K562 (cell line): Measurements from ENCODE around the gene ATXN7. TPM values are rescaled to one million over a fixed set of nuclear protein-coding genes. Genes with fewer than 3 reads are reported as not detected.
A peak's percentile ranks its signal among the peaks of the same experiment; 100 is the strongest.

Source experiments
- ATAC-seq: fragments of 200-7000 bp; cut with Tn5 transposase; 3 replicates; pipeline ENCODE4 v1.9.1; 2020; ENCODE audit warnings: moderate library complexity
- BruUV-seq: library from RNA; stranded (reverse); fragments of 400-500 nt; replicated peaks from 2 replicates; lab custom pipeline; 2021; lab: Mats Ljungman, UMichigan
- CTCF ChIA-PET: fragments of 300-600 bp; formaldehyde crosslinking; extraction: SDS; loops from one replicate; lab custom pipeline; 2021; ENCODE audit warnings: low intra/inter-chr PET ratio; lab: Yijun Ruan, JAX
- POLR2A ChIA-PET: fragments of 300-600, 350-650 bp; sonication (Branson Sonifier 250); formaldehyde crosslinking; extraction: SDS; loops from one replicate; lab custom pipeline; 2021; ENCODE audit warnings: antibody characterized with exemption, inconsistent platforms; lab: Yijun Ruan, JAX
- DNase-seq, 4 experiments: peaks; one replicate each; pipeline versions ENCODE4 v3.0.0 to v3.0.0-alpha.2; 2011 to 2018; ENCODE audit warnings: low spot score in 3 of 4, mixed read lengths in 3 of 4; ENCODE audit errors: extremely low read depth in 1 of 4
- FAIRE-seq: peaks from 2 replicates; lab custom pipeline; 2011; peaks lifted over from hg19 to GRCh38; lab: Jason Lieb, UNC
- H2AFZ ChIP-seq: 2 replicates; pipeline ENCODE4 v1.6.0; 2011; ENCODE audit warnings: low read depth, low read length, control low read depth, inconsistent platforms
- H3K27ac ChIP-seq: fragments of 200-600 bp; 3 replicates; pipeline ENCODE4 v1.8.0; 2011; ENCODE audit warnings: low read depth, mild to moderate bottlenecking, control low read depth, inconsistent platforms, low read length, moderate library complexity, mixed read lengths; ENCODE audit errors: extremely low read depth
- H3K27me3 ChIP-seq, 2 experiments: fragments of 300-600 bp in 1 of 2; 2 replicates in 1 of 2; 3 replicates in 1 of 2; pipeline versions ENCODE4 v1.6.0 to v1.8.0; 2011; ENCODE audit warnings: inconsistent platforms in 2 of 2, low read length in 2 of 2, mild to moderate bottlenecking in 1 of 2, mixed read lengths in 1 of 2, moderate library complexity in 1 of 2; ENCODE audit not compliant: control insufficient read depth in 2 of 2, insufficient read depth in 2 of 2
- H3K36me3 ChIP-seq: fragments of 300-600 bp; 3 replicates; pipeline ENCODE4 v1.8.0; 2011; ENCODE audit warnings: mild to moderate bottlenecking, low read length, inconsistent platforms; ENCODE audit not compliant: control insufficient read depth, insufficient read depth
- H3K4me1 ChIP-seq, 2 experiments: fragments of 200-600 bp in 1 of 2; replicated peaks in 1 of 2; 2 replicates in 1 of 2; 3 replicates in 1 of 2; pipeline versions ENCODE4 v1.5.1 to v1.8.0; 2011; ENCODE audit warnings: inconsistent platforms in 2 of 2, low read length in 2 of 2, mild to moderate bottlenecking in 1 of 2, mixed read lengths in 1 of 2, moderate library complexity in 1 of 2; ENCODE audit not compliant: control insufficient read depth in 2 of 2, insufficient read depth in 2 of 2
- H3K4me2 ChIP-seq: 2 replicates; pipeline ENCODE4 v1.6.1; 2011; ENCODE audit warnings: low read length, control low read depth, inconsistent platforms, mixed read lengths; ENCODE audit not compliant: insufficient read depth
- H3K4me3 ChIP-seq: fragments of 200-600 bp; sonication (generic), shearing (Covaris generic); 2 replicates; pipeline ENCODE4 v1.5.1; 2016; ENCODE audit warnings: control low read depth, inconsistent platforms
- H3K79me2 ChIP-seq: fragments of 200-600 bp; 3 replicates; pipeline ENCODE4 v1.8.0; 2011; ENCODE audit warnings: low read length, inconsistent platforms; ENCODE audit not compliant: control insufficient read depth, insufficient read depth
- H3K9ac ChIP-seq, 2 experiments: 2 replicates each; pipeline versions ENCODE4 v1.6.0 to v1.6.1; 2011; ENCODE audit warnings: low read depth in 2 of 2, low read length in 2 of 2, control low read depth in 1 of 2, inconsistent platforms in 1 of 2, mild to moderate bottlenecking in 1 of 2, mixed read lengths in 1 of 2; ENCODE audit not compliant: insufficient read depth in 1 of 2
- H3K9me1 ChIP-seq: one replicate; pipeline ENCODE4 v1.6.0; 2011; ENCODE audit warnings: inconsistent platforms, mild to moderate bottlenecking, low read length, moderate library complexity; ENCODE audit not compliant: control insufficient read depth, insufficient read depth
- H3K9me3 ChIP-seq: replicated peaks from 2 replicates; pipeline ENCODE4 v1.5.1; 2011; ENCODE audit warnings: low read depth, low read length, inconsistent platforms; ENCODE audit not compliant: control insufficient read depth, insufficient read depth
- H4K20me1 ChIP-seq: replicated peaks from 2 replicates; pipeline ENCODE4 v1.6.1; 2011; ENCODE audit warnings: low read length, inconsistent platforms, mixed read lengths; ENCODE audit not compliant: control insufficient read depth, insufficient read depth
- CBX5 ChIP-seq: IDR thresholded peaks from 2 replicates; pipeline ENCODE4 v1.6.1; 2014; ENCODE audit warnings: low read depth, borderline replicate concordance
- CTCF ChIP-seq, 3 experiments: IDR thresholded peaks in 2 of 3; conservative IDR thresholded peaks in 1 of 3; 2 replicates each; pipeline ENCODE4 v1.5.1; 2011 to 2012; ENCODE audit warnings: low read length in 3 of 3, mild to moderate bottlenecking in 3 of 3, control low read depth in 2 of 3, improper control_type of control experiment in 1 of 3, inconsistent platforms in 1 of 3, low read depth in 1 of 3, mixed read lengths in 1 of 3, moderate library complexity in 1 of 3; ENCODE audit not compliant: insufficient read depth in 2 of 3
- HBP1 ChIP-seq: fragments of 450-650 bp; formaldehyde crosslinking; IDR thresholded peaks from 2 replicates; pipeline ENCODE4 v1.4.0; 2022; ENCODE audit warnings: missing genetic modification characterization
- SMAD2 ChIP-seq: fragments of 150-350 bp; IDR thresholded peaks from 2 replicates; pipeline ENCODE4 v1.6.1; 2014; ENCODE audit warnings: low read depth, mild to moderate bottlenecking, low read length
- WGBS: fragments of 100-300 bp; shearing (Covaris generic); methylation state at CpG from one replicate; pipeline ENCODE4 v1.1.6; 2016; ENCODE audit warnings: low coverage, mixed read lengths; ENCODE audit not compliant: insufficient coverage; ENCODE audit errors: missing lambda C conversion rate; 5-methylcytosine and 5-hydroxymethylcytosine counted together
- in situ Hi-C: fragments of 300-500 bp; cut with MboI; formaldehyde crosslinking; loops from 4 replicates; pipeline ENCODE4 v1.15.0; 2018; ENCODE audit warnings: inconsistent platforms, mixed read lengths
- intact Hi-C: fragments of 100-400 bp; cut with micrococcal nuclease; formaldehyde crosslinking; loops from 2 replicates; pipeline ENCODE4 v1.14.2; 2022
- polyA plus RNA-seq, 8 experiments: library from polyadenylated mRNA; depleted of rRNA in 4 of 8; stranded (reverse) in 5 of 8; unstranded in 3 of 8; fragments of >200 nt; fragmentation: Nextera tagmentation in 2 of 8; fragmentation: Illumina TruSeq in 1 of 8; extraction: Ambion mirVana in 2 of 8; extraction: Trizol in 1 of 8; gene quantifications; 2 replicates each; pipeline versions ENCODE4 v1.2.1 to v1.2.3, GENCODE V29; 2011 to 2014; ENCODE audit warnings: inconsistent platforms in 1 of 8, missing spikeins in 1 of 8
- total RNA-seq, 7 experiments: library from RNA; depleted of rRNA in 6 of 7; stranded (reverse); fragments of >200 nt in 6 of 7; fragmentation: Illumina TruSeq in 2 of 7; extraction: Trizol in 2 of 7; gene quantifications; 2 replicates each; pipeline versions ENCODE4 v1.2.1 to v1.2.3, GENCODE V29; 2011 to 2021; ENCODE audit warnings: low replicate concordance in 1 of 7

ATXN7 gene
- total and polyA plus RNA-seq, 9 of the 15 experiments (the other 6 are each of a cell fraction or from before 2014, with no cell fraction given): 0.41 to 9.2 (median 6.7) TPM

GRCh38 chr3:63908081-63908736 is 44.5 kb downstream of the ATXN7 start:
- no peak for DNase-seq
- H3K9me3 ChIP-seq: no peaks in the 10 kb centered on the region
- H3K36me3 ChIP-seq: peaks cover 3% of the 10 kb centered on the region; the same call in 1 of the 3 replicates
- ATAC-seq: no peak
- ChIA-PET POLR2A (no interaction called here), CTCF (no interaction called here)
- in situ Hi-C loops: no loop called here
- no peaks in the 10 kb centered on the region for H4K20me1 ChIP-seq
- no peaks in the 10 kb centered on the region for H3K27me3 ChIP-seq
- intact Hi-C loops: no loop called here
- TF ChIP-seq HBP1 (CRISPR knock-in tag): no peak
- TF ChIP-seq SMAD2: no peak
- TF ChIP-seq CTCF (IDR thresholded peaks at IDR 0.05 in 2 of 3, conservative IDR thresholded peaks at IDR 0.05 in 1 of 3; ENCODE audit: insufficient read depth in 2 of 3, low read depth in 1 of 3, low read length in 3 of 3): peak in 1 of 3 experiments; percentile 37; a peak in 1 of 6 replicates
- no peak for TF ChIP-seq CBX5
- no TSS peak for BruUV-seq
- H3K4me2 ChIP-seq: no peak overlapping the region
- no peak overlapping the region for H2AFZ ChIP-seq
- H3K4me3 ChIP-seq: no peak overlapping the region
- FAIRE-seq: no peak
- no peaks in the 10 kb centered on the region for H3K9me1 ChIP-seq
- peaks cover 7 to 13% of the 10 kb centered on the region in 2 experiments for H3K4me1 ChIP-seq
- 23% methylated on average over 2 of the region's 2 CpGs for WGBS
- H3K27ac ChIP-seq: no peak overlapping the region
- H3K79me2 ChIP-seq: peaks cover 19% of the 10 kb centered on the region
- H3K9ac ChIP-seq: no peak overlapping the region
